Measurements from ENCODE around the gene EID2. TPM values are rescaled to one million over a fixed set of nuclear protein-coding genes. Genes with fewer than 3 reads are reported as not detected.
A peak's percentile ranks its signal among the peaks of the same experiment; 100 is the strongest.

The EID2 gene
- total and polyA plus RNA-seq, 12 donors: 13.9 to 32.9 (median 25.9) TPM

- no peaks in the 10 kb centered on the region for H3K4me1 ChIP-seq (replicated peaks in 1 of 2)
- no peak overlapping the region for H3K27ac ChIP-seq
- H3K27me3 ChIP-seq: no peaks in the 10 kb centered on the region
- intact Hi-C loops (cut with DNase I): no loop called here
- TF ChIP-seq, protein P1, sequence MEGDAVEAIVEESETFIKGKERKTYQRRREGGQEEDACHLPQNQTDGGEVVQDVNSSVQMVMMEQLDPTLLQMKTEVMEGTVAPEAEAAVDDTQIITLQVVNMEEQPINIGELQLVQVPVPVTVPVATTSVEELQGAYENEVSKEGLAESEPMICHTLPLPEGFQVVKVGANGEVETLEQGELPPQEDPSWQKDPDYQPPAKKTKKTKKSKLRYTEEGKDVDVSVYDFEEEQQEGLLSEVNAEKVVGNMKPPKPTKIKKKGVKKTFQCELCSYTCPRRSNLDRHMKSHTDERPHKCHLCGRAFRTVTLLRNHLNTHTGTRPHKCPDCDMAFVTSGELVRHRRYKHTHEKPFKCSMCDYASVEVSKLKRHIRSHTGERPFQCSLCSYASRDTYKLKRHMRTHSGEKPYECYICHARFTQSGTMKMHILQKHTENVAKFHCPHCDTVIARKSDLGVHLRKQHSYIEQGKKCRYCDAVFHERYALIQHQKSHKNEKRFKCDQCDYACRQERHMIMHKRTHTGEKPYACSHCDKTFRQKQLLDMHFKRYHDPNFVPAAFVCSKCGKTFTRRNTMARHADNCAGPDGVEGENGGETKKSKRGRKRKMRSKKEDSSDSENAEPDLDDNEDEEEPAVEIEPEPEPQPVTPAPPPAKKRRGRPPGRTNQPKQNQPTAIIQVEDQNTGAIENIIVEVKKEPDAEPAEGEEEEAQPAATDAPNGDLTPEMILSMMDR (IDR thresholded peaks at IDR 0.05): no peak
- TF ChIP-seq POLR2A (IDR thresholded peaks at IDR 0.05): no peak
- 55 to 79% (median 72%) methylated on average over 2 of the region's 2 CpGs for WGBS, 4 donors
- H3K4me3 ChIP-seq: no peak overlapping the region
- no peak for DNase-seq
- H3K9me3 ChIP-seq (replicated peaks in 1 of 3): no peaks in the 10 kb centered on the region
- no peaks in the 10 kb centered on the region for H3K36me3 ChIP-seq (replicated peaks in 1 of 2)
Measured at GRCh38 chr19:39563408-39563807, 23.4 kb upstream of the EID2 start.

- Histone ChIP-seq H3K4me3 (no peak overlapping the region), H3K4me1 (replicated peaks in 1 of 2) (no peaks in the 10 kb centered on the region), H3K36me3 (replicated peaks in 1 of 2) (no peaks in the 10 kb centered on the region), H3K9me3 (replicated peaks in 1 of 3) (no peaks in the 10 kb centered on the region), H3K27me3 (no peaks in the 10 kb centered on the region), H3K27ac (no peak overlapping the region)
- no peak for DNase-seq
- intact Hi-C loops (cut with DNase I): no loop called here
- no peak for TF ChIP-seq POLR2A (IDR thresholded peaks at IDR 0.05)
- 68 to 75% (median 71%) methylated on average over 6 of the region's 6 CpGs for WGBS, 4 donors
Measured at GRCh38 chr19:39558624-39559117, 18.7 kb upstream of the EID2 start.

DNA sequence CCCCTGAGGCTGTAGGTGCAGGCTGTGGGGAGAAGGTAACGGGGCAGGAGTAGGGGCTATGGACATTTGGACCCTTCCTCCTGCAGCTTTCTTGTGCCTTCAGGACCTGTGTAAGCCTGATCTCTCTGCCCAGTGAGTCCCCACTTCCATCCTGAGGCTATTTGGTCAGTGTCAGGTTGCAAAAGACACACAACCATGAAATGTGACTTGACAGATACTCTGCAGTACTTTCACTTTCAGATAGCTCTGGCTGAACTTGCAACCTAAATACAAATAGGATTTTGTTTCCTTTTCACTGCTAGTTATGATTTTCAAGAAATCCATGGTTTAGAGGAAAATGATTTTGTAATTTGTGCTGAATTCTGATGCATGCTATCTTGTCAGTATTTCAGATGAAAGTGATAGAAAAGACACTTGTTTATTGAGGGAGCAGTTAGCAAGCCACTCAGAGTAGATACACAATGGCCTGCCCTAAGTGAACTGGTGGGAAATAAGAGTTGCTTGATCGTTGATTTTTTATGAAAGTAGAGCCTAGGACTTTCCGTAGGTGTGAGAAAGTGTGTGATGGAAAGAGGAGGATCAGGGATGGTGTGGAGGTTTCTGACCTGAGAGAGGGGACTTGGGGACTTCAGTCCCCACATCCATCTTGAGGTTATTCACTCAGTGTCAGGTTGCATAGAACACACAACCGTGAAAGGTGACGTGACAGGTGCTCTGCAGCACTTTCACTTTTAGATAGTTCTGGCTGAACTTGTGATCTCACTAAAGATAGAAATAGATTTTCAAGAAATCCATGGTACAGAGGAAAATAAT, 18.1 kb upstream of the EID2 start:
- 58 to 73% (median 63%) methylated on average over 5 of the region's 5 CpGs for WGBS, 4 donors
- no peak for DNase-seq
- Histone ChIP-seq H3K4me3 (no peak overlapping the region), H3K27me3 (no peaks in the 10 kb centered on the region), H3K27ac (peak overlapping the region in 1 of 5 donors; percentile 55), H3K4me1 (replicated peaks in 1 of 2) (no peaks in the 10 kb centered on the region), H3K9me3 (replicated peaks in 1 of 3) (no peaks in the 10 kb centered on the region), H3K36me3 (replicated peaks in 1 of 2) (no peaks in the 10 kb centered on the region)
- intact Hi-C loops (cut with DNase I): no loop called here
- TF ChIP-seq POLR2A (IDR thresholded peaks at IDR 0.05): no peak
- TF ChIP-seq, protein P1 (IDR thresholded peaks at IDR 0.05): no peak

GRCh38 chr19:39555883-39556282, 15.9 kb upstream of the EID2 start:
- H3K27me3 ChIP-seq: no peaks in the 10 kb centered on the region
- intact Hi-C loops (cut with DNase I): no loop called here
- peak in 1 of 7 donors; percentile 16 for DNase-seq
- H3K4me3 ChIP-seq: no peak overlapping the region
- 50 to 73% (median 59%) methylated on average over 1 of the region's 1 CpG for WGBS, 4 donors
- H3K9me3 ChIP-seq (replicated peaks in 1 of 3): no peaks in the 10 kb centered on the region
- no peaks in the 10 kb centered on the region for H3K36me3 ChIP-seq (replicated peaks in 1 of 2)
- no peak for TF ChIP-seq POLR2A (IDR thresholded peaks at IDR 0.05)
- TF ChIP-seq, protein P1 (IDR thresholded peaks at IDR 0.05): no peak
- H3K4me1 ChIP-seq (replicated peaks in 1 of 2): no peaks in the 10 kb centered on the region
- H3K27ac ChIP-seq: no peak overlapping the region

Data from adrenal gland (tissue), 12 donors.